ENCODE results near the gene OR6S1. TPM values are rescaled to one million over a fixed set of nuclear protein-coding genes. Genes with fewer than 3 reads are reported as not detected.

OR6S1 gene
- total RNA-seq, 6 experiments from 2014 or later, result not detected

GRCh38 chr14:20609215-20610001 is 32.1 kb downstream of the OR6S1 start:
- peak; percentile 48 to 65 (median 58) for DNase-seq
- no peak for TF ChIP-seq POLR2A (IDR thresholded peaks at IDR 0.05)
- TF ChIP-seq CTCF (IDR thresholded peaks at IDR 0.05), result peak; percentile 91 to 99 (median 97)
- ATAC-seq, result peak; percentile 66 to 72 (median 69)
- peak overlapping the region; percentile 78 to 85 (median 82) for H3K4me3 ChIP-seq
- H3K4me1 ChIP-seq, result peaks cover 0 to 24% (median 0%) of the 10 kb centered on the region in 4 donors
- no peaks in the 10 kb centered on the region for H3K9me3 ChIP-seq
- under 1% methylated on average over 27 of the region's 44 CpGs for WGBS (ENCODE audit: insufficient coverage, low coverage, low lambda C conversion rate, missing lambda C conversion rate)
- H3K27ac ChIP-seq, result peak overlapping the region; percentile 17 to 47 (median 35)
- H3K36me3 ChIP-seq, result no peaks in the 10 kb centered on the region
- intact Hi-C loops (cut with DNase I), result loop anchor here (10.0 kb wide), 4 partner anchors 75 to 285 kb away; partner anchors contain the start of genes ANG (in 1 of the 2), KLHL33 (in 1 of the 2) and RNASE4 (in 1 of the 2)
- H3K27me3 ChIP-seq, result no peaks in the 10 kb centered on the region

- ATAC-seq (no peak), DNase-seq (no peak)
- TF ChIP-seq CTCF (IDR thresholded peaks at IDR 0.05) (no peak), POLR2A (IDR thresholded peaks at IDR 0.05) (no peak)
- no peak overlapping the region for H3K4me3 ChIP-seq
- H3K27me3 ChIP-seq, result no peaks in the 10 kb centered on the region
- H3K27ac ChIP-seq, result no peak overlapping the region
- 72% methylated on average over 6 of the region's 7 CpGs for WGBS (ENCODE audit: insufficient coverage, low coverage, low lambda C conversion rate, missing lambda C conversion rate)
- no peaks in the 10 kb centered on the region for H3K9me3 ChIP-seq
- intact Hi-C loops (cut with DNase I), result loop anchor here (10.0 kb wide), 3 partner anchors 74 to 284 kb away; partner anchors contain the start of gene KLHL33 (in 1 of the 2)
- peaks cover 0 to 24% (median 0%) of the 10 kb centered on the region in 4 donors for H3K4me1 ChIP-seq
- no peaks in the 10 kb centered on the region for H3K36me3 ChIP-seq
Measured at GRCh38 chr14:20608383-20609110, 32.9 kb downstream of the OR6S1 start.

GRCh38 chr14:20607617-20608016 is 33.9 kb downstream of the OR6S1 start:
- no peak overlapping the region for H3K27ac ChIP-seq
- no peak for ATAC-seq
- no peak for TF ChIP-seq POLR2A (IDR thresholded peaks at IDR 0.05)
- no peak for TF ChIP-seq CTCF (IDR thresholded peaks at IDR 0.05)
- peaks cover 0 to 25% (median 0%) of the 10 kb centered on the region in 4 donors for H3K4me1 ChIP-seq
- no peaks in the 10 kb centered on the region for H3K9me3 ChIP-seq
- no peak for DNase-seq
- intact Hi-C loops (cut with DNase I), result loop anchor here (10.0 kb wide), 3 partner anchors 73 to 283 kb away; partner anchors contain the start of gene KLHL33 (in 1 of the 2)
- H3K36me3 ChIP-seq, result no peaks in the 10 kb centered on the region
- 65% methylated on average over 5 of the region's 5 CpGs for WGBS (ENCODE audit: insufficient coverage, low coverage, low lambda C conversion rate, missing lambda C conversion rate)
- H3K27me3 ChIP-seq, result no peaks in the 10 kb centered on the region
- no peak overlapping the region for H3K4me3 ChIP-seq

GRCh38 chr14:20606902-20607242 is 34.6 kb downstream of the OR6S1 start:
- Histone ChIP-seq H3K27ac (no peak overlapping the region), H3K4me1 (peaks cover 0 to 27% (median 0%) of the 10 kb centered on the region in 4 donors), H3K36me3 (no peaks in the 10 kb centered on the region), H3K4me3 (no peak overlapping the region), H3K9me3 (no peaks in the 10 kb centered on the region), H3K27me3 (no peaks in the 10 kb centered on the region)
- 45% methylated on average over 2 of the region's 2 CpGs for WGBS (ENCODE audit: insufficient coverage, low coverage, low lambda C conversion rate, missing lambda C conversion rate)
- intact Hi-C loops (cut with DNase I), result loop anchor here (10.0 kb wide), 3 partner anchors 72 to 282 kb away; partner anchors contain the start of gene KLHL33 (in 1 of the 2)
- ATAC-seq, result no peak
- no peak for DNase-seq
- no peak for TF ChIP-seq POLR2A (IDR thresholded peaks at IDR 0.05)
- no peak for TF ChIP-seq CTCF (IDR thresholded peaks at IDR 0.05)
